Measurements from ENCODE around the gene FOXN3.

The FOXN3 gene

DNA sequence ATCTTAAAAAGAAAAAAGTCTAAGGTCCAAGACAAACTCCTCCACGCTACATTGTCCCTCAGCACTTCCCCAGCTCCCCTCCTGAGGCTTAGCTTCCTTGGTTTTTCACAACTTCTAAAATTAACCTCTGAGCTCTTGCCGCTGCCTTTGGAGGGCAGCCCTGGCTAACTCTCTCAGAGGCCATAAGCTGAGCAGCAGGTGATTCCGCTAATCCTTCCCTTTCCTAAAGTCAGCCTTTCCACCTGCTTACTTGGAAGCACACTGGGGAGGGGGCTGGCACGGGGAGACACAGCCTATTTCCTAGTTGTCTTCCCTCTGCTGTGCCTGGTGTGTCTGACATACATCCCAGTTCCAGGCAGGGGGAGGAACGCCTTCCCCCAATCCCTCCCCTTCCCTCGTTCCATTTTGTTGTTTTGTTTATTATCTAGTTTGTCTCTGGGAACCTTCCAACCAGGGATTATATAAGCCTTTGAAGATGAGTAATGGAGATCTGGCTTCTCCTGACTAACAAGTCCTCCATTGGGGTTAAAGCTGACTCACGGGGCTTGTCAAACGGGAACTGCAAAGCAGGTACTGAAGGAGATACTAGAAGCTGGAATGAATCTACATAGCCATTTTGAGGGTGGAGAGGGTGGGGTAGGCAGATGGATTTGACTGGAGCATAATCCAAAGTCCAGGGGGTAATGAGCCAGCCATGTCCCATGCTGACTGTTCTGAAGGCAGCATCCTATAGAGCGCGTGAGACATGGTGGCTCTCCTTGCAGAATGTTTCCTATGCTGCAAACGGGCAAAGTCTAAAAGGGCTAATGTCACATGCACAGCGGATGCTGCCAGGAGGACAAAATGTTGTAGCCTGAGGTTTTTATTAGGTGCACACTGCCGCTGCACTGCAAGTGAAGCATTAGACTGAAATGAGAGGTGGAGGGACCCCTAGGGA lies 230.8 kb downstream of the FOXN3 start:
- no peak overlapping the region for H3K9ac ChIP-seq (ENCODE audit: low read length in 5 of 5)

DNA sequence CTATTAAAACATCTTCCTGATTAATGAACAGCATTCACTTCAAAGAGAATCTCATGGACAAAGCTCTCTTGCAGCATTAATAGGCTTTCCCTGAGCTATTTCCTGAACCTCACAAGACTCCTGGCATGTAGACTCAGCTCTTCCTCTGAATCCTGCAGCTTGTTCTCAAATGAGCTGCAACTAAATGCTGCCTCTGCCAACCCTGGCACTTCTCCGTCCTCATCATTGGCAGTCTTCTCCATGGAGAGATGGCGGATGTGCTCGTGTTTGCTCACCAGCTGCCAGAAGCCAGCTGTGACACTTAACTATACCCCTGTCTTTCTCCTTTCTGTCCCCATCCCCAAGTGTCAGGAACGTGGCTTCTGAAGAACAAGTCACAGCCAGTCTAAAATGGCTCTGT lies 232.1 kb downstream of the FOXN3 start:
- Histone ChIP-seq H3K9me3 (ENCODE audit: control insufficient read depth in 5 of 5, low read length in 5 of 5) (no peaks in the 10 kb centered on the region), H3K4me1 (ENCODE audit: control insufficient read depth in 5 of 5, insufficient read depth in 5 of 5, low read length in 5 of 5) (peaks cover 5 to 45% (median 36%) of the 10 kb centered on the region in 5 donors), H3K27ac (ENCODE audit: low read depth, low read length) (peak overlapping the region; percentile 6), H3K27me3 (ENCODE audit: control insufficient read depth in 5 of 5, insufficient read depth in 4 of 5, low read length in 5 of 5) (no peaks in the 10 kb centered on the region), H3K36me3 (ENCODE audit: control insufficient read depth in 5 of 5, insufficient read depth in 5 of 5, low read length in 5 of 5) (peaks cover 0 to 17% (median 11%) of the 10 kb centered on the region in 5 donors), H3K9ac (ENCODE audit: low read length in 5 of 5) (no peak overlapping the region), H3K4me3 (ENCODE audit: low read depth in 1 of 5, low read length in 5 of 5) (no peak overlapping the region)

More for the DNA sequence above, 230.8 kb downstream of the FOXN3 start:
- peaks cover 5 to 45% (median 36%) of the 10 kb centered on the region in 5 donors for H3K4me1 ChIP-seq (ENCODE audit: control insufficient read depth in 5 of 5, insufficient read depth in 5 of 5, low read length in 5 of 5)
- H3K27ac ChIP-seq (ENCODE audit: low read depth, low read length), result peak overlapping the region; percentile 6
- H3K4me3 ChIP-seq (ENCODE audit: low read depth in 1 of 5, low read length in 5 of 5), result no peak overlapping the region
- peaks cover 0 to 14% (median 7%) of the 10 kb centered on the region in 5 donors for H3K36me3 ChIP-seq (ENCODE audit: control insufficient read depth in 5 of 5, insufficient read depth in 5 of 5, low read length in 5 of 5)
- H3K9me3 ChIP-seq (ENCODE audit: control insufficient read depth in 5 of 5, low read length in 5 of 5), result no peaks in the 10 kb centered on the region
- H3K27me3 ChIP-seq (ENCODE audit: control insufficient read depth in 5 of 5, insufficient read depth in 4 of 5, low read length in 5 of 5), result no peaks in the 10 kb centered on the region

DNA sequence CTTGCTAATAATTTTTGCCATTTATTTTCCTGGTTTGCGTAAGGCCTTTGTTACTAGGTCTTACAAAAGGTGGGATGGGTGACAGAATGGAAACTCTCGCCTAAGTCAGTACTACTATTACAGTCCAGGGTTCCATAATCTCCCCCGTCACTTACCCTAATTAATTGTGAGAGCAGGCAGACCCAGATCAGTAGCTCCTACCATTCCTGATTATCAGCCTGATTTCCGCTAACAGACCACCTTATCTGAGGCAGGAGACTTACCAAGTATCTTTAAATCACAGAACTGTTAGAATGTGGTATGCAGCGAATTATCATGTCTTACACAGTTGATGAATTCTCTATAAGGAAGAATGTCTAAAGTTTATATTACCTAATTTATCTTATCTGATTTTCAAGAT lies 234.7 kb downstream of the FOXN3 start:
- Histone ChIP-seq H3K4me1 (ENCODE audit: control insufficient read depth in 5 of 5, insufficient read depth in 5 of 5, low read length in 5 of 5) (peaks cover 5 to 28% (median 25%) of the 10 kb centered on the region in 5 donors), H3K27ac (ENCODE audit: low read depth, low read length) (no peak overlapping the region), H3K9ac (ENCODE audit: low read length in 5 of 5) (no peak overlapping the region), H3K36me3 (ENCODE audit: control insufficient read depth in 5 of 5, insufficient read depth in 5 of 5, low read length in 5 of 5) (peaks cover 0 to 25% (median 18%) of the 10 kb centered on the region in 5 donors), H3K4me3 (ENCODE audit: low read depth in 1 of 5, low read length in 5 of 5) (no peak overlapping the region), H3K27me3 (ENCODE audit: control insufficient read depth in 5 of 5, insufficient read depth in 4 of 5, low read length in 5 of 5) (no peaks in the 10 kb centered on the region), H3K9me3 (ENCODE audit: control insufficient read depth in 5 of 5, low read length in 5 of 5) (no peaks in the 10 kb centered on the region)

- H3K4me3 ChIP-seq (ENCODE audit: low read depth in 1 of 5, low read length in 5 of 5), result no peak overlapping the region
- peaks cover 0 to 28% (median 22%) of the 10 kb centered on the region in 5 donors for H3K36me3 ChIP-seq (ENCODE audit: control insufficient read depth in 5 of 5, insufficient read depth in 5 of 5, low read length in 5 of 5)
- no peak overlapping the region for H3K9ac ChIP-seq (ENCODE audit: low read length in 5 of 5)
- no peaks in the 10 kb centered on the region for H3K27me3 ChIP-seq (ENCODE audit: control insufficient read depth in 5 of 5, insufficient read depth in 4 of 5, low read length in 5 of 5)
- peaks cover 0 to 15% (median 10%) of the 10 kb centered on the region in 5 donors for H3K4me1 ChIP-seq (ENCODE audit: control insufficient read depth in 5 of 5, insufficient read depth in 5 of 5, low read length in 5 of 5)
- no peaks in the 10 kb centered on the region for H3K9me3 ChIP-seq (ENCODE audit: control insufficient read depth in 5 of 5, low read length in 5 of 5)
- H3K27ac ChIP-seq (ENCODE audit: low read depth, low read length), result no peak overlapping the region
Measured at GRCh38 chr14:89180546-89180945, 236.5 kb downstream of the FOXN3 start.

DNA sequence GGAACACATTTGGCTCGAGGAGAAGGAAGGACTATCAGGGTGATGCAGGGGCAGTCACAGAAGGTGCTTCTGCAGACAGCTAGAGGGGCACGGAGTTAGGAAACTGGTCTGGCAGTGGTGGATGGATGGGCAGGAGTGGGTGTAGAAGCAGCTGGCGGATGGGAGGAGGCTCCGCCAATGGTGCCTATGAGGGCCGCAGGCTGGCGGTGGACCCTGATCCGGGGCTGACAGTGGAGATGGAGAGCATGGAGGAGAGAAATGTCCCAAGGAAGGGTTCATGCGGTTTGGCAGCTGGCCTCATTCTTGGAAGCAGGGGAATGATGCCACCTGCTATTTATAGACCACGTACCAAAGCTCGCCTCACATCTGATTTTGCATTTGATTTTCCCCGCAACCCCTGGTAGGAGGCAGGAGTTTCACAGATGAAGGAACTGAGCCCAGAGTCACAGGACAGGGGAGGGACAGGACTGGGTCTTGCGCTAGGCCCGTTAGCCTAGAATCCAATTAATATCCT lies 237.1 kb downstream of the FOXN3 start:
- Histone ChIP-seq H3K4me1 (ENCODE audit: control insufficient read depth in 5 of 5, insufficient read depth in 5 of 5, low read length in 5 of 5) (peaks cover 0 to 9% (median 4%) of the 10 kb centered on the region in 5 donors), H3K36me3 (ENCODE audit: control insufficient read depth in 5 of 5, insufficient read depth in 5 of 5, low read length in 5 of 5) (peaks cover 4 to 32% (median 27%) of the 10 kb centered on the region in 5 donors), H3K27ac (ENCODE audit: low read depth, low read length) (no peak overlapping the region), H3K4me3 (ENCODE audit: low read depth in 1 of 5, low read length in 5 of 5) (no peak overlapping the region), H3K9me3 (ENCODE audit: control insufficient read depth in 5 of 5, low read length in 5 of 5) (no peaks in the 10 kb centered on the region), H3K27me3 (ENCODE audit: control insufficient read depth in 5 of 5, insufficient read depth in 4 of 5, low read length in 5 of 5) (no peaks in the 10 kb centered on the region), H3K9ac (ENCODE audit: low read length in 5 of 5) (no peak overlapping the region)

DNA sequence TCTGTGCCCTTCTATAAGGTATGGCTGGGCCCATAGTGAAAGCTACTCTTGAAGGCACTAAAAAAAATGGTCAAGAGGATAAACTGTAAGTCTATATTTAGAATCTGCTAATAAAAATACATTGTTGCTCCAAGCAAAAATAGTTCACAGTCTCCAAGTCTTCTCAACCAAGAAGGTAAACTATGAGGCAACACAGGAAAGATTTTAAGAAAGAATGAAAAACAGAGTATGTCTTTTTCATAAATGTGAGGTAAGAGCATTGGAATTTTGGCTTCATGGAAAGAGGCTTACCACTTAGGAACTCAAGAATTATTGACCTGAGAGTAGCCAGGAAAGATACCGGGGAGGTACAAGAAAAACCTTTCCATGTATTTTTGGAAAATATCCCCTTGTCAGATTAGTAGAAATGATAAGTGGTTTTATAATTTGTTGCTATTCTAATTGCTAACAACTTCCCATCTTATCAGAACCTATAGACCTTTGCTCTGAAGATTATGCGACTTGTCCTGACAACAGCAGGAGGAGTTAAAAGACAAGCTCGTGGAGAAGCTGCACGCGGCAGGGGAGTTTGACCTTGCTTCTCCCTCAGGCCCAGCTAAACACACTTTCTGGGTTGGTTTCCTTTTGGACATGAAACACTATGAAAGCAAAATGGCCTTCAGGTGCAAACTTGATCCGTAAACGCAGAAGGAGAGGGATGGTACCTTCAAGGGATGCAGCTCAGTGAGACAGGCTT lies 238.1 kb downstream of the FOXN3 start:
- no peaks in the 10 kb centered on the region for H3K27me3 ChIP-seq (ENCODE audit: control insufficient read depth in 5 of 5, insufficient read depth in 4 of 5, low read length in 5 of 5)
- peaks cover 10 to 32% (median 25%) of the 10 kb centered on the region in 5 donors for H3K36me3 ChIP-seq (ENCODE audit: control insufficient read depth in 5 of 5, insufficient read depth in 5 of 5, low read length in 5 of 5)
- peaks cover 0 to 3% (median 0%) of the 10 kb centered on the region in 5 donors for H3K4me1 ChIP-seq (ENCODE audit: control insufficient read depth in 5 of 5, insufficient read depth in 5 of 5, low read length in 5 of 5)
- H3K4me3 ChIP-seq (ENCODE audit: low read depth in 1 of 5, low read length in 5 of 5), result no peak overlapping the region
- no peaks in the 10 kb centered on the region for H3K9me3 ChIP-seq (ENCODE audit: control insufficient read depth in 5 of 5, low read length in 5 of 5)
- H3K27ac ChIP-seq (ENCODE audit: low read depth, low read length), result no peak overlapping the region
- no peak overlapping the region for H3K9ac ChIP-seq (ENCODE audit: low read length in 5 of 5)

DNA sequence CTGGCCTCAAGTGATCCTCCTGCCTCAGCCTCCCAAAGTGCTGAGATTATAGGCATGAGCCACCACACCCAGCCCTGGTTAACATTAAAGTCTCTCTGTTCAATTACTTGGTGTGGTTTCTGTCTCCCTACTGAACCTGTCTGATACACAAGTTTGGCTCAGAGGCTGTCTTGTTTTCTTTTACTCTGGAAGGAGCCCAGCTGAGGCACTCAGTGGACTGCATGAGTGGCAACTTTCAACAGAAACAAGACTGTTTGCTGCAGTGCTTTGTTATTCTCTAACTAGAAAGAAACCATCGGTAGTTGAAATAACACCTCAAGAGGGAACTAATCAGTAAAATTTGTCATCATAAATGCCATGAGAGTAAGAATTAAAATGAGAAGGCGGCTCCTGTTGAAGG lies 238.7 kb downstream of the FOXN3 start:
- Histone ChIP-seq H3K9ac (ENCODE audit: low read length in 5 of 5) (no peak overlapping the region), H3K4me3 (ENCODE audit: low read depth in 1 of 5, low read length in 5 of 5) (no peak overlapping the region), H3K27me3 (ENCODE audit: control insufficient read depth in 5 of 5, insufficient read depth in 4 of 5, low read length in 5 of 5) (no peaks in the 10 kb centered on the region), H3K9me3 (ENCODE audit: control insufficient read depth in 5 of 5, low read length in 5 of 5) (no peaks in the 10 kb centered on the region), H3K27ac (ENCODE audit: low read depth, low read length) (no peak overlapping the region), H3K36me3 (ENCODE audit: control insufficient read depth in 5 of 5, insufficient read depth in 5 of 5, low read length in 5 of 5) (peaks cover 10 to 32% (median 25%) of the 10 kb centered on the region in 5 donors), H3K4me1 (ENCODE audit: control insufficient read depth in 5 of 5, insufficient read depth in 5 of 5, low read length in 5 of 5) (peaks cover 0 to 3% (median 0%) of the 10 kb centered on the region in 5 donors)

DNA sequence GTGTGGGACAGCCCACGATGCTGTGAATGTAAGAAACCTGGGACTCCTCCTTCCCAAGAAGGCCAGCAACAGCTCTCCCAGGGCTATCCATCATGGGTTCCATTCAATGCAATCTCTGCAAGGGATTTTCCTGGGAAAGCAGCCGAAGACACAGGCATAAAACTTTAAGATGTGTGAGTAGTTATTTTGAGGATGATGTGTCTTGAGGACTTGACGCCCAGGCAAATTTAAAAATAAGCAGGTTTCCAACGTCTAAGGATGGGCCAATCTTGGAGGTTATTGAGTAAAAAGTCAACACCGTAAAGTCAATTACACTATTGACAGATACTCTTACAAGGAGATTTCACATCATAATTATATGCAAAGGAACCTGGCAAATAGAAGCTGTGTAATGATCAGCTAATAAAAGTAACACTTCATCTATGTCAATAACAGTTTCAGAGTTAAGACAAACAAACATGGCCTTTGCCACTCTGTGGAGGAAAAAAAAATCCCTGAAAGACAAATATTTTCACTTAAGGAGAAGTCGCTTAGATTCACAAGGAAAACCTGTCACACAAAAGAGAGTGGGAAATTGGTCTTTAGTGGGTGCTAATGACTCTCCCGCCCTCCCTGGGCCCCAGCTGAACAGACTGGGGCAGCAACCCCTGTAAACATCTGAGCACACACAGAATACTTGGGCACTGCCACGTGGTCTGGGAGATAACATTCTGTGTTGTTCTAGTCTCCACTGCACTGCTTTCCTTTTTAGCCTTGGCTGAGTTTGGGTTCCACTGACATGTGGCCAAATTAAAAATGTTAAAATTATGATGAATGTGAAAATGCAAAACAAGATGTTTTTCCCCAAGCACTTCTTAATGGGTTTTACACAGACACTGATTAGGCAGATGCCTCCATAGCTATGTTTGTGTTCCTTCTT lies 240.9 kb downstream of the FOXN3 start:
- no peaks in the 10 kb centered on the region for H3K27me3 ChIP-seq (ENCODE audit: control insufficient read depth in 5 of 5, insufficient read depth in 4 of 5, low read length in 5 of 5)
- no peak overlapping the region for H3K4me3 ChIP-seq (ENCODE audit: low read depth in 1 of 5, low read length in 5 of 5)
- H3K9me3 ChIP-seq (ENCODE audit: control insufficient read depth in 5 of 5, low read length in 5 of 5), result no peaks in the 10 kb centered on the region
- no peak overlapping the region for H3K27ac ChIP-seq (ENCODE audit: low read depth, low read length)
- peaks cover 20 to 29% (median 25%) of the 10 kb centered on the region in 5 donors for H3K36me3 ChIP-seq (ENCODE audit: control insufficient read depth in 5 of 5, insufficient read depth in 5 of 5, low read length in 5 of 5)
- no peak overlapping the region for H3K9ac ChIP-seq (ENCODE audit: low read length in 5 of 5)
- H3K4me1 ChIP-seq (ENCODE audit: control insufficient read depth in 5 of 5, insufficient read depth in 5 of 5, low read length in 5 of 5), result peaks cover 0 to 3% (median 0%) of the 10 kb centered on the region in 5 donors

- H3K4me1 ChIP-seq (ENCODE audit: control insufficient read depth in 5 of 5, insufficient read depth in 5 of 5, low read length in 5 of 5), result peaks cover 0 to 7% (median 0%) of the 10 kb centered on the region in 5 donors
- H3K9me3 ChIP-seq (ENCODE audit: control insufficient read depth in 5 of 5, low read length in 5 of 5), result no peaks in the 10 kb centered on the region
- H3K27ac ChIP-seq (ENCODE audit: low read depth, low read length), result no peak overlapping the region
Measured at GRCh38 chr14:89171628-89172027, 245.4 kb downstream of the FOXN3 start.

More at GRCh38 chr14:89171628-89172027, 245.4 kb downstream of the FOXN3 start:
- Histone ChIP-seq H3K4me3 (ENCODE audit: low read depth in 1 of 5, low read length in 5 of 5) (no peak overlapping the region), H3K9ac (ENCODE audit: low read length in 5 of 5) (no peak overlapping the region), H3K27me3 (ENCODE audit: control insufficient read depth in 5 of 5, insufficient read depth in 4 of 5, low read length in 5 of 5) (no peaks in the 10 kb centered on the region), H3K36me3 (ENCODE audit: control insufficient read depth in 5 of 5, insufficient read depth in 5 of 5, low read length in 5 of 5) (peaks cover 6 to 21% (median 8%) of the 10 kb centered on the region in 5 donors)

All from subcutaneous abdominal adipose tissue (tissue), 5 donors.